Measurements from ENCODE around the gene NIM1K.
"Not testable (repeated sequence)": the region's sequence is repeated elsewhere in the genome, so short reads cannot be mapped to it uniquely, and the experiment has no call there.

The NIM1K gene

GRCh38 chr5:43191740-43192557 lies at the start of gene NIM1K:
Gene NIM1K (plus strand): TSS chr5:43192225. CDS start chr5:43245776, 53,551 bp downstream.
- no peak for FAIRE-seq

- FAIRE-seq = no peak
Measured at GRCh38 chr5:43145071-43145470, 47.0 kb upstream of the NIM1K start.

- no peak for FAIRE-seq
Measured at GRCh38 chr5:43146958-43147357, 45.1 kb upstream of the NIM1K start.

- no peak for FAIRE-seq
Measured at GRCh38 chr5:43148417-43148816, 43.6 kb upstream of the NIM1K start.

- no peak for FAIRE-seq
Measured at GRCh38 chr5:43149231-43149630, 42.8 kb upstream of the NIM1K start.

GRCh38 chr5:43150075-43150474 lies 42.0 kb upstream of the NIM1K start:
- no peak for FAIRE-seq

- no peak for FAIRE-seq
Measured at GRCh38 chr5:43150748-43151147, 41.3 kb upstream of the NIM1K start.

- no peak for FAIRE-seq
Measured at GRCh38 chr5:43152946-43153345, 39.1 kb upstream of the NIM1K start.

GRCh38 chr5:43154469-43154868 lies 37.6 kb upstream of the NIM1K start:
- no peak for FAIRE-seq

GRCh38 chr5:43155394-43156096 lies 36.5 kb upstream of the NIM1K start:
- no peak for FAIRE-seq

GRCh38 chr5:43156388-43156787 lies 35.6 kb upstream of the NIM1K start:
- no peak for FAIRE-seq

- no peak for FAIRE-seq
Measured at GRCh38 chr5:43157068-43157467, 35.0 kb upstream of the NIM1K start.

GRCh38 chr5:43161244-43161643 lies 30.8 kb upstream of the NIM1K start:
- no peak for FAIRE-seq

- not testable (repeated sequence) for FAIRE-seq
Measured at GRCh38 chr5:43164801-43165200, 27.2 kb upstream of the NIM1K start.

- no peak for FAIRE-seq
Measured at GRCh38 chr5:43165323-43165722, 26.7 kb upstream of the NIM1K start.

GRCh38 chr5:43168175-43168574 lies 23.9 kb upstream of the NIM1K start:
- no peak for FAIRE-seq

GRCh38 chr5:43171451-43171850 lies 20.6 kb upstream of the NIM1K start:
- FAIRE-seq = no peak

GRCh38 chr5:43171926-43172325 lies 20.1 kb upstream of the NIM1K start:
- no peak for FAIRE-seq

GRCh38 chr5:43172779-43173178 lies 19.2 kb upstream of the NIM1K start:
- no peak for FAIRE-seq

GRCh38 chr5:43174586-43174985 lies 17.4 kb upstream of the NIM1K start:
- FAIRE-seq = no peak

- no peak for FAIRE-seq
Measured at GRCh38 chr5:43179836-43180235, 12.2 kb upstream of the NIM1K start.

GRCh38 chr5:43182421-43182820 lies 9.6 kb upstream of the NIM1K start:
- no peak for FAIRE-seq

- not testable (repeated sequence) for FAIRE-seq
Measured at GRCh38 chr5:43183101-43183500, 8.9 kb upstream of the NIM1K start.

All from TTC549 (cell line).